Uterine smooth muscle cell (primary cell): ENCODE results near the gene GNG14. TPM values are rescaled to one million over a fixed set of nuclear protein-coding genes. Genes with fewer than 3 reads are reported as not detected.

Experiments
- total RNA-seq: library from RNA; depleted of rRNA; stranded (reverse); fragments of >200 nt; gene quantifications from 2 replicates; pipeline ENCODE4 v1.2.3, GENCODE V29; 2014

Gene GNG14
- total RNA-seq, result not detected in 2 replicates

DNA sequence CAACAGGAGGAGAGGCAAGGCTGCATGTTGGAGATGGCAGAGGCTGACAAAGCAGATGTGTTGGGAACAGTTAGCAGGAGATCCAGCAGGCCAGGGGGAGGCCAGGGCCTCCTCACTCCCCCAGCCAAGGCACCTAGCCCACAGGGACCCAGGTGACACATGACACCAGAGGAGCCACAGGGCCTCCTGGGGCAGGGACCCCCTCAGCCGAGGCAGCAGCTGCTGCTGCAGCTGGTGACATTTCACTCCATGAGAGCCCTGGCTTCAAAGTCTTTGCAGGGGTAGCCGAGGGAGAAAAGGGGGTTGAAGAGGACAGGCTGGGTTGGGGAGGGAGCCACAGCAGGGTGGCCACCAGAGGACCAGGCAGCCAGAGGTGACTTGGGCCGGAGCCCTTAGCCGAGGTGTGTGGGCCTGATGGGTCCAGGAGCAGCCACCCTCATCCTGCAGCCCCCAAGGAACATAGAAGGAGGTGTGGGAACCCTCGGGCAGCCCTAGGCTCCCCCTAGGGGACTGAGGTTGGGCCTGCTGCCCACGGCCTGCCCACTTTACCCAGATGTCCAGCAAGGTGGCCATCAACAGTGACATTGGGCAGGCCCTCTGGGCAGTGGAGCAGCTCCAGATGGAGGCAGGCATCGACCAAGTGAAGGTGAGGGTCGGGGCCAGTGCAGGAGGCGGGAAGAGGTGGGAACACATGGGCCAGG, at the start of gene GNG14:
Gene GNG14 (plus strand): TSS at position 503 of the 701 bp plus-strand sequence. CDS start 51 bp downstream, at position 554.

DNA sequence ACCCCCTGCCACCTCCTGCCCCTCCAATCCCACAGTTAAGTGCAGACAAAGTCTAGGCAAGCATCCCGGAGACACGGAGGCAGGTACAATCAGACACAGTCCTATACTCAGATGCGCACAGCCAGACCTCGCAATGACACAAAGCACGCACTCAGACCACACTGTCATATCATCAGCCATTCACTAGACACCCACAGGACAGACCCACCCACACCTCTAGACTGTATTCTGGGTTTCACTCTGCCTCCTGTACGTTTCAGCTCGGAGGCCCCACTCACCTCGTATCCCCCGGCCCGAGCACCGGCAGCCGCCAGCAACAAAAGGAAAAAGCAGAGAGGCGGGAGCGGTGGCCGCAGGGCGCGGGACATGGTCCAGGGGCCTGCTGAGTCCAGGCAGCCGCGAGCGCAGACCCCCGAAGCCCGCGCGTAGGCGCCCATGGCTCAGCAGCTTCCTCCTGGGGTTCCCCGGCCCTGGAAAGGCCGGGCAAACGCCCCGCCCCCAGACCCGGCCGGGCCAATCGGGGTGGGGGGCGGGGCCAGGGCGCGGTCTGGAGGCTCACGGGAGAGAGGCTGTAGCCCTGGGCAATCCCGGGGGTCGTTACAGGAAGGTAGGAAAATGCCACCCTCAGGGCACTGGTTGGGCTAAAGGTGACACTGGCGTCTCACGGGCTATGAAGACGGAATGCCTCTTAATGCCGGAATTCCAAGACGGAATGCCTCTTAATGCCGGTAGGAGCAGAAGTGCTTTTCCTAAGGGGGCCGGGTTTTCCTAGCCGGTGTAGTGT, 21.3 kb upstream of the GNG14 start, which contains the start of the genes MAN2B1 and WDR83:
Gene MAN2B1 (minus strand): TSS at position 478 of the 784 bp plus-strand sequence. CDS start 41 bp downstream, at position 437.
Gene WDR83 (plus strand): TSS at position 543 of the 784 bp plus-strand sequence. CDS start 2,984 bp downstream, outside the sequence.

DNA sequence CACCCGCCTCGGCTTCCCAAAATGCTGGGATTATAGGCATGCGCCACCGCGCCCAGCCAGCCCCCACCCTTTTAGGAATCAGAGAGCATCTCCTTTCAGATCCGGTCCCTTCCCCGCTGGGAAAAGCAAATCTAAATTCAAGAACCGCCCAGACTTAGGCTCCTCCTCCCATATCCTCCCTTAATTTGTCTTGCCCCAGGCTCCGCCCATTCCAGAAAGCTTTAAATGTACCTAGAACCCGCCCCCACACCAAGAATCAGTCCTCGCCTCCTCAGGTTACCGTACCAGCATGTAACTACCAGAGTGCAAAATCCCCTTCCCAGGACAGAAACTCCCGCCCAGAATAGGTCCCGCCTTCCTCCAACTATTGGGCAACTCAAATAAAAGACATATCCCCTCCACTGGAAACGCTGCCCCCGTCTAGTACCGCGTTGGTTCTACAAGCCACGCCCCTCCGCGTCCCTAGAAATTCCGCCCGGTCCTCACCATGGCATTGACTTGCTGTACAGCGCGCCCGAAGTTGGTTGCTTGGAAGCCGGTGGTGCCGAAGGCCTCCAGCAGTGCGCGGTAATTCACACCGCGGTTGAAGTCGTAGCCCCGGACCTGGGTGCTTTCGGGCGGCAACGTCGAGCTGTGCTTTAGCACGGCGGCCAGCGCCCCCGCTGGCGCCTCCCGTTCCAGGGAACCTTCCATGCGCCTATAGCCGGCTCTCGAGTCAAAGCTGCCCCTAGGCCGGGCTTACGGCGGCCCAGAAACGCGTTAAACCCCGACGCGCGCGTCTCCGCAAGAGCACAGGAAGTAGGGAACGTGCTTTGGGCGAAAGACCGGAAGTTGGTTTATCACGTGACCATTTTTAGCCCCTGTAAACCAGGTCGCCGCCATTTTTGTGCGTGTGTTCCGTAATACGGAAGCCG, 6.5 kb upstream of the GNG14 start, which contains the start of gene DHPS:
Gene DHPS (minus strand): TSS at position 807 of the 914 bp plus-strand sequence. CDS start 114 bp downstream, at position 693.

DNA sequence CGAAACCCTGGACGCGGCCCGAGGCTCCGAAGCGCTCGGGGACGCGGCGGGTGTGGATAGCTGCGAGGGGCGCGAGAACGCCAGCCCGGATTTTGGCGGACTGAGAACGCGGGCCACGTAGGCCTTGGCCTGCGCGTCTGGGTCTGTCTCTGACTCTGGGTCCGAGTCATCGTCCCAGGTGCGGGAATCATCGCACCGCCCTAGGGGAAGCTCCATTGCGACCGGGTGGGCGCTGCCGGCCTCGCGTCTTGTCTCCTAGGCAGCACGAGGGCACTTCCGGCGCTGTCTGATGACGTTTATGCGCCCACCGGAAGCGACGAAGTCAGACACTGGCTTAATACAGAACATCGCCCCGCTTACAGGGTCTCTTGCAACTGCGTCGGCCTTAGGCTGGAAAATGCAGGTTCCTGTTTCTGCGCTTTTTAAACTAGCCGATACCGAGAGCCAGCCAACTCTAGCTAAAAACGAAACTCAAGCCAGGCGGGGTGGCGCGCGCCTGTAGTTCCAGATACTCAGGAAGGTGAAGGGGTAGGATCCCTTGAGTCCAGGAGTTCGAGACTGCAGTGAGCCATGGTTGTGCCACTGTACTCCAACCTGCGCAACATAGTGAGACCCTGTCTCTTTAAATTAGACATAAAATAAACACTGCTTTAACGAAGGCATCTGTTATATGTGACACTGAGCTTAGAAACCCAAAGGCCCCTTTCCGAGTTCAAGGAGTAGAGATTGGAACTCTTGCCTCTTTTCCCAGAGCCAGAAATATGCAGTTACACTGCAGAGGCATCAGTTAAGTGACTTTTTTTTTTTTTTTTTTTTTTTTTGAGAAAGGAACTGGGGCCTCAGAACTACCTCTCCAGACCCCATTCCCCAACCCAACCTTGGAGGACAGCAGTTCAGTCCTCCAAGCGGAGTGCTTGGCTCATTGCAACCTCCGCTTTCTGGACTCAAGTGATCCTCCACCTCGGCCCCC, 8.9 kb downstream of the GNG14 start, which contains the start of gene FBXW9:
Gene FBXW9 (minus strand): TSS at position 266 of the 970 bp plus-strand sequence. CDS start 50 bp downstream, at position 216.

DNA sequence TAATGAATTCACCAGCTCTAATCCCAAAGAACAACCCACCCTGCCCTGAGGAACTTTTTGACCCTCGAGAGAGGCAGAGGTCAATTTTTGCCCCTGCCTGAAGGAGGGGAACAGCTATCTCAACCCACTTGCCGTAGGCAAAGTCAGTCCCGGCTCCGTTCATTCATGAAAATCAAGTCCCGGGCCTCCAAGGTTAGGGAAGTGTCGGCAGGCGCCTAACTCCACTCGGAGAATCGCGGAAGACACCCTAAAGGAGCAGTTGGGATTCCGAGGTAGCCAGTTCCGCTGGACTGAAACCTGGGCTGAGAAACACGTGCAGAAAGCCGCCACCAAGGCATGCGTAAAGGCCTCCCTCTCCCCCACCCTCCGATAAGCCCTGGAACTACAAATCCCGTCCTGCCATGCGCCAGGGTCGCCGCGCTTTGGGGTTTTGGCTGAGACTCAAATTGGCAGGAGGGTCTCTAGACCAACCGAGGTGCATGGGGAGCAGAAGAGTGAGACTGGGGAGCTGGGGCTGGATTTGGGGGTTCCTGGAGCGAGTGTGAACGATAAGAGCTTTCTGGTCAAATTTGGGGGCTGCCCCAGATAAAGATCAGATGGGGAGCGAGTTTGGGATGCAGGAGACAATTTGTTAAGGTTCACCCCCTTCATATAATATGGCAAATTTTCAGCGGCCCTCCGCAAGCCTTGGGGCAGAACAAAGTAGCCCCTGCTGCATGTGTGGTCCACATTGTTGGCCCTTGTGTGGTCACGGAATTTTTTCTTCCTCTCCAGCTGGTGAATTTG, 36.0 kb downstream of the GNG14 start, which contains the start of gene TNPO2:
Gene TNPO2 (minus strand): TSS at position 292 of the 786 bp plus-strand sequence. CDS start 2,955 bp downstream, outside the sequence.

DNA sequence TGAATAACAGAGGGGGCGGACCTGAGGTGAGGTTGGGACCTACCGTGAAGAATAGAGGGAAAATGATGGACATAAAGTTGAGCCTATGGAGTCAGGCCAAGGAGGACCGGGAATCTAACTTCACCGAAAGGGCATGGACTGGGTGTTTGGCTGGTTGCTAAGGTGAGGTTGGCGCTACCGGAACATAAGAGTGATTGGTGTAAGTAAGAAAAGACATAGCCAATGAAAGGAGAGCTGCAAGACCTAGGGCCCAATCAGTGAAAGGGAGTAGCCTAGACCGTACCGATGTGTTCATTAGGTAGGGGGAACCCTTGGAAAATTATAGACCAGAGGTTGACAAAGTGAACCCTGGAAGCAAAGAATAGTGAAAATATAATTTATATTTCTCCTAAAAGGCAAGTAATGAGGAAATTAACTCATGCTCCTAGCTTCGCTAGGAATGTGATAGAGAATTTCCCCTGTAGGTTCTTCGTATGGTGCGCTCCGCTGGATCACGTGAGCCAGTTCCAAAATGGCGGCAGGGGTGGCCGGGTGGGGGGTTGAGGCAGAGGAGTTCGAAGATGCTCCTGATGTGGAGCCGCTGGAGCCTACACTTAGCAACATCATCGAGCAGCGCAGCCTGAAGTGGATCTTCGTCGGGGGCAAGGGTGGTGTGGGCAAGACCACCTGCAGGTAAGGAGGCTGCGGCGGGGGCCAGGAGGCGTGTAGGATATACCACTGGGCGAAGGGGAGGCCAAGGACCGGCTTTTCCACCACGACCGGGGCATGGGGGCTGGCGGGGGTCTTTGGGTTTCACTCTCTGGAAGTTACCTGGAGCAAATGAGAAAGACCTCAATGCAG, 49.4 kb downstream of the GNG14 start, which contains the start of gene GET3:
Gene GET3 (plus strand): TSS at position 503 of the 840 bp plus-strand sequence. CDS start 9 bp downstream, at position 512.

Other genes starting within 250 kb of the GNG14 start
- gene ZNF443, start 247.0 kb upstream of the GNG14 start, total RNA-seq, result 2.4 and 3.7 TPM in 2 replicates
- 2.7 and 4.7 TPM in 2 replicates for gene ZNF709, start 203.2 kb upstream of the GNG14 start, total RNA-seq
- gene ZNF564, start 136.5 kb upstream of the GNG14 start, total RNA-seq, result 8.9 and 9.9 TPM in 2 replicates
- gene ZNF490, start 77.2 kb upstream of the GNG14 start, total RNA-seq, result 10.9 and 11.0 TPM in 2 replicates
- gene ZNF791, start 77.1 kb upstream of the GNG14 start, total RNA-seq, result 17.2 and 17.5 TPM in 2 replicates
- 21.6 and 32.9 TPM in 2 replicates for gene MAN2B1, start 21.3 kb upstream of the GNG14 start, total RNA-seq
- gene WDR83, start 21.2 kb upstream of the GNG14 start, total RNA-seq, result 6.3 and 10.4 TPM in 2 replicates
- 65.7 and 70.2 TPM in 2 replicates for gene DHPS, start 6.1 kb upstream of the GNG14 start, total RNA-seq
- gene FBXW9, start 8.6 kb downstream of the GNG14 start, total RNA-seq, result 7.2 and 7.6 TPM in 2 replicates
- 42.2 and 47.4 TPM in 2 replicates for gene TNPO2, start 35.9 kb downstream of the GNG14 start, total RNA-seq
- 93.1 and 115 TPM in 2 replicates for gene TRIR, start 46.7 kb downstream of the GNG14 start, total RNA-seq
- 116 and 130 TPM in 2 replicates for gene GET3, start 49.5 kb downstream of the GNG14 start, total RNA-seq
- gene BEST2, start 63.8 kb downstream of the GNG14 start, total RNA-seq, result 0.25 TPM in 1 of 2 replicates, not detected in the other
- 12.8 and 24.1 TPM in 2 replicates for gene HOOK2, start 87.6 kb downstream of the GNG14 start, total RNA-seq
- 41.7 and 53.9 TPM in 2 replicates for gene JUNB, start 103.5 kb downstream of the GNG14 start, total RNA-seq
- 190 and 232 TPM in 2 replicates for gene PRDX2, start 113.8 kb downstream of the GNG14 start, total RNA-seq
- 0.22 TPM in 1 of 2 replicates, not detected in the other for gene THSD8, start 114.1 kb downstream of the GNG14 start, total RNA-seq
- 32.0 and 79.4 TPM in 2 replicates for gene RNASEH2A, start 118.6 kb downstream of the GNG14 start, total RNA-seq
- not detected in 2 replicates for gene RTBDN, start 146.6 kb downstream of the GNG14 start, total RNA-seq
- 0.87 TPM in 1 of 2 replicates, not detected in the other for gene MAST1, start 150.5 kb downstream of the GNG14 start, total RNA-seq
- 13.5 and 35.4 TPM in 2 replicates for gene DNASE2, start 193.5 kb downstream of the GNG14 start, total RNA-seq
- gene KLF1, start 199.2 kb downstream of the GNG14 start, total RNA-seq, result not detected in 2 replicates
- gene GCDH, start 203.2 kb downstream of the GNG14 start, total RNA-seq, result 25.2 and 35.5 TPM in 2 replicates
- gene SYCE2, start 231.3 kb downstream of the GNG14 start, total RNA-seq, result 0.11 and 0.12 TPM in 2 replicates
- gene FARSA, start 245.7 kb downstream of the GNG14 start, total RNA-seq, result 54.1 and 58.9 TPM in 2 replicates